M059J (cell line): ENCODE data around the gene SNAPIN. TPM values are rescaled to one million over a fixed set of nuclear protein-coding genes. Genes with fewer than 3 reads are reported as not detected.
"Not testable (repeated sequence)": the region's sequence is repeated elsewhere in the genome, so short reads cannot be mapped to it uniquely, and the experiment has no call there.

Source experiments
- DNase-seq: peaks from one replicate; pipeline ENCODE4 v3.0.0-alpha.2; 2012; ENCODE audit warnings: low read depth
- total RNA-seq: library from RNA; depleted of rRNA; stranded (reverse); fragments of >200 nt; shearing (Covaris generic); gene quantifications from 2 replicates; pipeline ENCODE4 v1.2.3, GENCODE V29; 2014

The SNAPIN gene
- total RNA-seq, 1 experiment from 2014 or later, result 72.6 TPM

DNA sequence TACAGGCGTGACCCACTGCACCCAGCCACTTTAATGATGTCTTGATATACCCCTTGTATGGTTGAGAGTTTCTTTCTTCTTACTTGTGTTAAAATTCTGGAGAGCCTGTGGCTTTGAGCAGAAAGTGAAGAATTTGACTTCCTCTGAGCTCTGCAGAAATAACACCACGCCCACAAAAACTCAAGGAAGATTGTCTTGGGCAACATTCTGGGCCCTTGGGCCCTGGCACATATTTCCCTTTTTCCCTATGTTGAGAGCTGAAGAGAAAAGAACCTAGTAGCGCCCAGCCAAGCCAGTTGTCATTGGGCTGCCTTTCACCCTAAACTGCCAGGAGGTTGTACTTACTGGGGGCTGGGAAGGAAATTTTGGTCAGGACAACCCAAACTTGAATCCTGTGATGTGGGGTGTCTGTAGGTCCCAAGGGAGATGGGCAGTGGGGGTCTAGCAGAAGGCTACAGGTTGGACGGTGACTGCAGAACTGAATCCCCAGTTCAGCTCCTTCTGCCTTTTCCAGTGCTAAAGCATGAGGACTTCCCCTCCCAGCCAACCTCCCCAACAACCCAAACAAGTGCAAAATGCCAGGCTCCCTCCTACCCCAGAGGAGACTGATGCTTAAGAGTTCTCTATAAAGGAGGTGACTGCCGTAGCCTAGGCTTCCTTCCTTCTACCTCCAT is 11.7 kb upstream of the SNAPIN start:
- no peak for DNase-seq

DNA sequence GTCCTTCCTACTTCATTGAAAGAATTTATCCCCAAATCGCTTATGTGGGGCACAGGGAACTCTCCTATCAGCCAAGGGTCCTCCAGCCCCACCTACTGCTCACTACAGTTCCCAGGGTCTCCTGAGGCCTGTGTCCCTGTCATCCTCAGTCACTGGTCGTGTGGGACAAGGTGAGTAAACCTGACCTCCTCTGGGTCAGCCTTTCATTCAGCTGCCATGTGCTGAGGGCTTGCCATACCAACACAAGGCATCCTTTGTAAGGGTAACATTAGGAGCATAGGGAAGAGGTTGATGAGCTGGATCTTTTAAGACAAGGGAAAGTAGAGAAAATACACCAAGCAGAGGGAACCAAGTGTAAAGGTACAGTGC is 11.2 kb upstream of the SNAPIN start:
- peak; percentile 29 for DNase-seq

GRCh38 chr1:153648000-153648643 is 10.4 kb upstream of the SNAPIN start:
- DNase-seq, result no peak

- DNase-seq, result no peak
Observed at GRCh38 chr1:153649137-153649862, 9.2 kb upstream of the SNAPIN start.

DNA sequence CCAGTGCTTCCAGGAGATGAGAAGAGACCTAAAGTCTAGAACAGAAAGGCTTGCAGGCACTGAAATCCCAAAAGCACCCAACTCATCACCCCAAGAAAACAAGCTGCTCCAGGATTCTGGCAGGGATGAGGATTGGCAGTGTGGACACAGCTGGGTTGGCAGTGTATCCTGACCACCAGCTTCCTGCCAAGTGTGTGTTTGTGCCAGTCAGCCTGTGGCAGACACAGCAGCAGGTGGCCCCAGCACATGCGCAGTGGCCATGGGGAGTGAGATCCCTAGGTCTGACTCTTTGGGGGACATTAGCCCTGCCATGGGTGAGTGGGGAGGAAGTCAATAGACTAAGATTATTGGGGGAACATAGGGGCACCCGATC is 8.7 kb upstream of the SNAPIN start:
- no peak for DNase-seq

DNA sequence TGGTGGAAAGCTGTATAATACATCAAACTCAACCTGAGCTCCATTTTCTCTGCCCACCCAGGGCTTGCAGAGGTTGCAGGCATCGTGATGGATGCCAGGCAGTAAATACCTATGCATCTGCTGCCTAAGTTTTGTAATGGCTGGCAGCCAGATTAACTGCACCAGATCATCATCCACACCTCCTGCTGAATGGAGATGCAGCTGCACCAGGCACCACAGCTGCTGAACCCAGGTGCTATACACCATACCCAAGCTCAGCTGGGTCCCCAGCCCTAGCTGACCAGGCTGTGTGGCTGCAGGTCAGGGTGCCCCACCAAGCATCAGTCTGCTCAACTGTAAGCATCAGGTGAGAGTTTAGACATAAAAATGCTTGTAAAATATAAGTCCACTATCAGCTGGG is 6.7 kb upstream of the SNAPIN start:
- no peak for DNase-seq

DNA sequence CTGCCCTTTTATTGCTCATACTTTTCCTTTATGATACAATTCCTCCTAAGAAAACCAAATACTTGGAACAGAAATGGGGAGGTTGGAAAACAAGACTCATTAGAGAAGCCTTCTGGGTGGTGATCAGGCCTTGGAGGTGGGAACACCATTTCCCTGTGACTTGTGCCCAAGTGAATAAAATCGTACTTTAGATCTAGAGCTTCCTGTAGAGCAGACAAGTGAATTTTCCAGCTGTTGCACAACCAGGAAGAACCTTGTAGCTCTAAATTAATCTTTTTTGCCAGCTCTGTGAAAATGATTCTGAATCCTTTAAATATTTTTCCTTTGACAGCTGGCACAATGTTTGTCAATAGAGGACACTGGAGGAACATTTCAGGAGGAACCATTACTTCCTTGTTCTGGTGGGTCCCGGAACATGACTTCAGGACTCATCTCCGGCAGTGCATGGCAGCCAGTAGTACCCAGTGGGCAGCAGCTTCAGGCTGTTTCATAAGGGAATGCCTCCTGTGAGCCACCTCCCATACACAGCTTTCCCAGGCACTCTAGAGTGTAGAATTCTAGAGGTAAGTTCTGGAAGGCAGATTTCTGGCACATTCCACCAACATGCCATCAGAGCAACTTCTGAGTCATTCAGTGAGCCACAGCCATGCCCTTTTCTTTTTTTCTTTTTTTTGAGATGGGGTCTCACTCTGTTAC is 5.5 kb upstream of the SNAPIN start:
- DNase-seq, result peak; percentile 73

DNA sequence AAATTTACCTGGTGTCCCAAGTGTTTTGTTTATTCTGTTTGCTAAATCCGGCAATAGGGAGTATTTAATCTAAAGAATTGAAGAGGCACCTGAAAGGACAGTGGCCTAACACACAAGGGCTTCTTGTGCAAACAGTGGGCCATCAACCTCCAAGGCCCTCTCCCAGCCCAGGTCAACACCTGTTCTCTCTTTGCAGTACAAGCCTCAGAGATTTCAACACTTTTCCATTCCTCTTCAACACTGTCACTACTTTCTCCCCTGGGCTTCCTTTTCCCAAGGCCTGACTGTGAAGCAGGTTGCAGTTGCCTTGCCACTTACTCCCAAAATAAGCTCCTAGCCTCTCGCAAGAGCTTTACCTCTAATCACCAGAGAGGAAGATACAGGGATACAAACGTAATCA is 3.2 kb upstream of the SNAPIN start:
- DNase-seq, result no peak

DNA sequence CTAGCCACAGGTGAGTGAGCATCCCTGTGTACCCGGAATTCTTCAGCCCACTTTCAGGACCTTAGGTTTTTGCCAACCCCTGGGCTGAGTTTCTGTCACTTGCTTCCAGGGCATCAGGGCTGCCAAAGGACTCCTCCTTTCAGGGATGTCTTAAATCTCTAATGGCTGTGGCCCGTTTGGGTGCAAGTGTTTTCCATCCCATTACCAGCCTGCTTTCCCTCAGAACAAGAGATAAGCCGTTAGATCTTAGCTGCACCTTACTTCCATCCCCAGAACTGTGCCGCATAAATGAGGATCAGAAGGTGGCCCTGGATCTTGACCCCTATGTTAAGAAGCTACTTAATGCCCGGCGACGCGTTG is 652 bp downstream of the SNAPIN start:
- no peak for DNase-seq

DNA sequence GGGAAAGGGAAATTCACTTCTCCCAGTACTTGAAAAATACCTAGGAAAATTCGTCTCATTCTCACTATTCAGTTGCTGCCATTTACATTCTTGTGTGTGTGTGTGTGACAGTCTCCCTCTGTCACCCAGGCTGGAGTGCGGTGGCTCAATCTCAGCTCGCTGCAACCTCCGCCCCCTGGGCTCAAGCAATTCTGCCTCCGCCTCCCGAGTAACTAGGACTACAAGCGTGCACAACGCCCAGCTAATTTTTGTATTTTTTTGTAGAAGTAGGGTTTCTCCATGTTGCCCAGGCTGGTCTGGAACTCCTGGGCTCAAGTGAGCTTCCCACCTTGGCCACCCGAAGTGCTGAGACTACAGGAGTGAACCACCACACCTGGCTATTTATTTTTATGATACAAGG is 1.2 kb downstream of the SNAPIN start:
- no peak for DNase-seq

- peak; percentile 75 for DNase-seq
Observed at GRCh38 chr1:153661111-153661708, 2.7 kb downstream of the SNAPIN start.

- no peak for DNase-seq
Observed at GRCh38 chr1:153662269-153662668, 3.8 kb downstream of the SNAPIN start.

GRCh38 chr1:153663211-153663610 is 4.7 kb downstream of the SNAPIN start:
- peak; percentile 61 for DNase-seq

GRCh38 chr1:153667439-153667838 is 8.9 kb downstream of the SNAPIN start:
- DNase-seq, result no peak

DNA sequence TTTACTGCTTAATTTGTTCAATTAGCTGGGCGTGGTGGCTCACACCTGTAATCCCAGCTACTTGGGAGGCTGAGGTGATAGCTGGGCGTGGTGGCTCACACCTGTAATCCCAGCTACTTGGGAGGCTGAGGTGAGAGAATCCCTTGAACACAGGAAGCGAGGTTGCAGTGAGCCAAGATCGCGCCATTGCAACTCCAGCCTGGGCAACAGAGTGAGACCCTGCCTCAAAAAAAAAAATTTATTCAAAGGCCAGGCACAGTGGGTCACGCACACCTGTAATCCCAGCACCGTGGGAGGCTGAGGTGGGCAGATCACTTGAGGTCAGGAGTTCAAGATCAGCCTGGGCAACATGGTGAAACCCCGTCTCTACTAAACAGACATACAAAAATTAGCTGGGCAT is 10.2 kb downstream of the SNAPIN start:
- DNase-seq, result not testable (repeated sequence)

GRCh38 chr1:153669606-153670005 is 11.1 kb downstream of the SNAPIN start:
- DNase-seq, result no peak

DNA sequence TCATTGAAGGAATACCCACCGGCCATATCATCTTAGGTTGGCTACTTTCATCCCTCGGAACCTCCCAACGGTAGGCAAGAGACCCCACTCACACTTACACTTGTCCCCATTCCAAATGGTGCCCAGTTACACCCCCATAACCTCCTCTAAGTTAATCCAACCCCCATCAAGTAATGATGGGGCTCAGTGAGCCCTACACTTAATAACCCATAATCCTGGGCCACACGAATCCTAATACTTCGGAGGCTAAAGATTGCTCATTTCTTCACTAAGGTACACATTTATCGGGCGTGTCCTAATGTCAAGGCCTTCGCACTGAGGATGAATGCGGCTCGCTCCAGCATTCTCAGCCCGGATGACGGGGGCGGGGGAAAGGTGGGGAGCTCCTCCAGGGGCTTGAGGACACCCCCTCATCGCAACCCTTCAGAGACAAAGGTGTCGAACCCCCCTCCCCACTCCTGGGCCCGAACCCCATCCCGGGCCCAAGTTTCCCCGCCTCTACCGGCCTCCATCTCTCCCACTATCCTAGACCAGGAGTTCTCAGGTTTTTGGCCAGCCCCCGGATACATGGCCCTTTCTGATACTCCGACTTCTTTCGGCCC is 11.9 kb downstream of the SNAPIN start:
- no peak for DNase-seq

DNA sequence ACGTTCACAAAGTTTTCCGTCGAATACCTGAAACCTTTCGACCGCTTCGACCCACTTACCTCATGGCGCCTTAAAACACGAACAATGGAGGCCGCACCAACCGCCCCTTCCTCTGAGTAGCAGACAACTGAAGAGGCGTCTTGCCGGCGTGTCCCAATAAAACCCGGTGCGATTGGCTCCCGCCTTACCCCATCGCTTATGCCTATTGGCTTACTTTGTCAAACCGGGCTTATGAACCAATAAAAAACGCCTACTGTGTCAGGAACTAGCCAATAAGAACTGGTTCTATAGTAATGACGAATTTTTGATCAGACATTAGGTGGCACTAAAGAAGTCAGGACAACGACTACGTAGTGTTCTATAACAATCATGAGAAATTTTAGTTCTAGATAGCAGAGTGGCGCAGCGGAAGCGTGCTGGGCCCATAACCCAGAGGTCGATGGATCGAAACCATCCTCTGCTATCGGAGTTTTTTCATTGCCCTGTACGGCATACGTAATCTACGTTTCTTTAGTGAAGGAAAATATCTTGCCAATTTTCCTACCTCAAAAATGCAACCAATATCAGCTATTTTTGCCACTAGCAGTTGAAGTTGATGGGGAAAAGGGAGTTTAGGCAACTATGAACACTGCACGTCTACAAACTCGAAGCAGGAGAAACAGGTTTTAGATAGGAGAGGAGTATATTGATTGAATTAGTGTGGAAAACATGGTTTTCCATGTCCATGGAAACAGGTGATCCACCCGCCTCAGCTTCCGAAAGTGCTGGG is 12.5 kb downstream of the SNAPIN start, which contains the start of gene ILF2:
Gene ILF2, minus strand, starts transcription at position 135 of the 769 bp plus-strand sequence. Its CDS starts 71 bp downstream, at position 64.
- peak; percentile 99 for DNase-seq

DNA sequence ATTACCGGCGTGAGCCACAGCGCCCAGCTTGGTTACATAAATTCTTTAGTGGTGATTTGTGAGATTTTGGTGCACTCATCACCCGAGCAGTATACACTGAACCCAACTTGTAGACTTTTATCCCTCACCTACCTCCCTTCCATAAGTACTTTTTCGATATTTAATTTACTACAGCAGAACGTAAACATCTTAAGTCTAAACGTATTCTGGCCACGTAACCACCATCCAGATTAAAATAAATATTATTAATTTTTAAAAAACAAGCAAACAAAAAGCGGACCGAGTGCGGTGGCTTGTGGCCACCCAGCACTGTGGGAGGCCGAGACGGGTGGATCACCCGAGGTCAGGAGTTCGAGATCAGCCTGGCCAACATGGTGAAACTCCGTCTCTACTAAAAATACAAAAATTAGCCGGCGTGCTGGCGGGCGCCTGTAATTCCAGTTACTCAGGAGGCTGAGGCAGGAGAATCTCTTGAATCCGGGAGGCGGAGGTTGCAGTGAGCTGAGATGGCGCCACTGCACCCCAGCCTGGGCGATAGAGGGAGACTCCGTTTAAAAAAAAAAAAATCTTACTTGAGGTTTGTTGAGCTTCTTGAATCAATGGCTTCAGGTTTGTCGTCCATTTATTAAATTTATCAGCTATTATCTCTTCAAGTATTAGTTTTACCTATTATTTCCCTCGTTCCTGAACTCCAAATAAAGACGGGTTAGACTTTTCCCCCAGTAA is 13.3 kb downstream of the SNAPIN start:
- DNase-seq, result not testable (repeated sequence)

GRCh38 chr1:153673511-153673910 is 15.0 kb downstream of the SNAPIN start:
- no peak for DNase-seq
